Peyer's patch (tissue), 4 donors: Measurements from ENCODE around the gene NPR3.

Experiments
- POLR2A ChIP-seq, 2 donors: fragments of 450-650 bp; IDR thresholded peaks; one replicate each; pipeline ENCODE4 v1.5.1; 2017; ENCODE audit warnings: antibody characterized with exemption in 2 of 2, mild to moderate bottlenecking in 2 of 2, moderate library complexity in 2 of 2
- TF ChIP-seq, protein P1 (sequence below), 6 experiments: fragments of 450-650 bp in 4 of 6; fragments of 200-600 bp in 2 of 6; sonication (generic) in 1 of 6; IDR thresholded peaks; one replicate each; pipeline ENCODE4 v1.5.1; 2017 to 2019; ENCODE audit warnings: antibody characterized with exemption in 6 of 6, mild to moderate bottlenecking in 3 of 6, moderate library complexity in 1 of 6

GRCh38 chr5:32833663-32834062 lies 122.5 kb downstream of the NPR3 start:
- no peak for TF ChIP-seq POLR2A (IDR thresholded peaks at IDR 0.05)
- TF ChIP-seq, protein P1, sequence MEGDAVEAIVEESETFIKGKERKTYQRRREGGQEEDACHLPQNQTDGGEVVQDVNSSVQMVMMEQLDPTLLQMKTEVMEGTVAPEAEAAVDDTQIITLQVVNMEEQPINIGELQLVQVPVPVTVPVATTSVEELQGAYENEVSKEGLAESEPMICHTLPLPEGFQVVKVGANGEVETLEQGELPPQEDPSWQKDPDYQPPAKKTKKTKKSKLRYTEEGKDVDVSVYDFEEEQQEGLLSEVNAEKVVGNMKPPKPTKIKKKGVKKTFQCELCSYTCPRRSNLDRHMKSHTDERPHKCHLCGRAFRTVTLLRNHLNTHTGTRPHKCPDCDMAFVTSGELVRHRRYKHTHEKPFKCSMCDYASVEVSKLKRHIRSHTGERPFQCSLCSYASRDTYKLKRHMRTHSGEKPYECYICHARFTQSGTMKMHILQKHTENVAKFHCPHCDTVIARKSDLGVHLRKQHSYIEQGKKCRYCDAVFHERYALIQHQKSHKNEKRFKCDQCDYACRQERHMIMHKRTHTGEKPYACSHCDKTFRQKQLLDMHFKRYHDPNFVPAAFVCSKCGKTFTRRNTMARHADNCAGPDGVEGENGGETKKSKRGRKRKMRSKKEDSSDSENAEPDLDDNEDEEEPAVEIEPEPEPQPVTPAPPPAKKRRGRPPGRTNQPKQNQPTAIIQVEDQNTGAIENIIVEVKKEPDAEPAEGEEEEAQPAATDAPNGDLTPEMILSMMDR (IDR thresholded peaks at IDR 0.05), result no peak
